HG03066 (cell line): ENCODE measurements around the gene PNMA8C.
"Not testable (repeated sequence)": the region's sequence is repeated elsewhere in the genome, so short reads cannot be mapped to it uniquely, and the experiment has no call there.

Experiments used
- ATAC-seq: cut with Tn5 transposase; IDR thresholded peaks from one replicate; pipeline ENCODE4 v1.9.1; 2021; ENCODE audit warnings: low read depth; ENCODE audit not compliant: unreplicated experiment

The PNMA8C gene

GRCh38 chr19:46448601-46449000, 19.9 kb upstream of the PNMA8C start:
- ATAC-seq, result no peak

GRCh38 chr19:46447824-46448223, 19.1 kb upstream of the PNMA8C start:
- no peak for ATAC-seq

- ATAC-seq, result no peak
These were observed 18.3 kb upstream of the PNMA8C start for GRCh38 chr19:46447006-46447405.

- ATAC-seq, result no peak
These were observed 17.3 kb upstream of the PNMA8C start for GRCh38 chr19:46446021-46446420.

DNA sequence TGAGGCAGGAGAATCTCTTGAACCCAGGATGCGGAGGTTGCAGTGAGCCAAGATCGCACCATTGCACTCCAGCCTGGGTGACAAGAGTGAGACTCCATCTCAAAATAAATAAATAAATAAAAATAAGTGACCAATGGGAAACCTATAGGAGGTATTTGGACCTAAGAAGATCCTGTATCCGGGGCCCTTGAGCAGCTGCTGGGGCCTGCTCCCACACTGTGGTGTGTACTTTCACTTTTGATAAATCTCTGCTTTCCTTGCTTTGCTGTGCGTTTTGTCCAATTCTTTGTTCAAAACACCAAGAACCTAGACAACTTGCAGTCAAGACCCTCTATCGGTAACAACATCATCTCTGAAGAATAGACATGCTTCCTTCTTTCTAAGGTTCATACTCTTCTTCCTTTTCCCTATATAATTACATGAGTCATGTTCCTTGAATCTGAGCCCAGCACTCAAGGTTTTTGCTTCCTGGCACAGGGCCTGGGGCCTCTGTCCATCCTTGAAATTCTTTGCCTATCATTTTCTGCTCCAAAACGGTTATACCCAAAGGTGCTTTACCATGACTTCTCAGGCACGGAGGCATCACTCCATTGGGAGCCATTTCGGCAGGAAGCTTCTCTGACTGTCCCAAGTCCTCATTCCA, 14.2 kb upstream of the PNMA8C start:
- no peak for ATAC-seq

- ATAC-seq, result no peak
These were observed 13.1 kb upstream of the PNMA8C start for GRCh38 chr19:46441866-46442265.

DNA sequence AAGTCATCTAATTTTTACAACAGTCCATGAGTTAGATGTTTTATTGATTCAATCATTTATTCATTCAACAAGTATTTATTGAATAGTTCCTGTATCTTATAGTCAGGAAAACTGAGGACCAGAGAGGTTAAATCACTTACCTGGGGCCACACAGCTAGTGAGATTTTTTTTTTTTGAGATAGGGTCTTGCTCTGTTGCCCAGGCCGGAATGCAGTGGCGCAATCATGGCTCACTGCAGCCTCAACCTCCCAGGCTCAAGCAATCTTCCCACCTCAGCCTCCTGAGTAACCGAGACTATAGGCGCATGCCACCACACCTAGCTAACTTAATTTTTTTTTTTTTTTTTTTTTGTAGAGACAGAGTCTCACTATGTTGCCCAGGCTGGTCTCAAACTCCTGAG, 7.0 kb upstream of the PNMA8C start:
- ATAC-seq, result not testable (repeated sequence)

GRCh38 chr19:46435009-46435408, 6.3 kb upstream of the PNMA8C start:
- no peak for ATAC-seq

- ATAC-seq, result not testable (repeated sequence)
These were observed 4.7 kb upstream of the PNMA8C start for GRCh38 chr19:46433470-46433869.

- ATAC-seq, result no peak
These were observed 3.1 kb upstream of the PNMA8C start for GRCh38 chr19:46431824-46432223.

- no peak for ATAC-seq
These were observed 1.3 kb upstream of the PNMA8C start for GRCh38 chr19:46429999-46430398.

GRCh38 chr19:46427518-46428045, 1.2 kb downstream of the PNMA8C start:
- no peak for ATAC-seq

GRCh38 chr19:46426506-46427162, 2.1 kb downstream of the PNMA8C start:
- ATAC-seq, result no peak

GRCh38 chr19:46426035-46426505, 2.7 kb downstream of the PNMA8C start:
- ATAC-seq, result no peak

- ATAC-seq, result no peak
These were observed 5.5 kb downstream of the PNMA8C start for GRCh38 chr19:46423188-46423587.

- no peak for ATAC-seq
These were observed 6.4 kb downstream of the PNMA8C start for GRCh38 chr19:46422344-46422743.

DNA sequence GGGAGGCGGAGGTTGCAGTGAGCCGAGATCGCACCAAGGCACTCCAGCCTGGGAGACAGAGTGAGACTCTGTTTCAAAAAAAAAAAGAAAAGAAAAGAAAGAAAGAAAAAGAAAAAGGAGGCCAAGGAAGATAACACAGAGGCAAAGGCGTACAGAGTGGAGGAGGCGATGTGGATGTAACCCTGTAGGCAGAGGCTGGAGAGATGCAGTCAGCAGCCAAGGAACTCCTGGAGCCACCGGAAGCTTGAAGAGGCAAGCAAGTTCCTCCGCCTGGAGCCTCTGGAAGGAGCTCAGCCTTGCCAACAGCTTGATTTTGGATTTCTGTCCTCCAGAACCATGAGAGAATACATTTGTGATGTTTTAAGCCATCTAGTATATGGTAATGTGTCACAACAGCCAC, 8.7 kb downstream of the PNMA8C start:
- ATAC-seq, result no peak

DNA sequence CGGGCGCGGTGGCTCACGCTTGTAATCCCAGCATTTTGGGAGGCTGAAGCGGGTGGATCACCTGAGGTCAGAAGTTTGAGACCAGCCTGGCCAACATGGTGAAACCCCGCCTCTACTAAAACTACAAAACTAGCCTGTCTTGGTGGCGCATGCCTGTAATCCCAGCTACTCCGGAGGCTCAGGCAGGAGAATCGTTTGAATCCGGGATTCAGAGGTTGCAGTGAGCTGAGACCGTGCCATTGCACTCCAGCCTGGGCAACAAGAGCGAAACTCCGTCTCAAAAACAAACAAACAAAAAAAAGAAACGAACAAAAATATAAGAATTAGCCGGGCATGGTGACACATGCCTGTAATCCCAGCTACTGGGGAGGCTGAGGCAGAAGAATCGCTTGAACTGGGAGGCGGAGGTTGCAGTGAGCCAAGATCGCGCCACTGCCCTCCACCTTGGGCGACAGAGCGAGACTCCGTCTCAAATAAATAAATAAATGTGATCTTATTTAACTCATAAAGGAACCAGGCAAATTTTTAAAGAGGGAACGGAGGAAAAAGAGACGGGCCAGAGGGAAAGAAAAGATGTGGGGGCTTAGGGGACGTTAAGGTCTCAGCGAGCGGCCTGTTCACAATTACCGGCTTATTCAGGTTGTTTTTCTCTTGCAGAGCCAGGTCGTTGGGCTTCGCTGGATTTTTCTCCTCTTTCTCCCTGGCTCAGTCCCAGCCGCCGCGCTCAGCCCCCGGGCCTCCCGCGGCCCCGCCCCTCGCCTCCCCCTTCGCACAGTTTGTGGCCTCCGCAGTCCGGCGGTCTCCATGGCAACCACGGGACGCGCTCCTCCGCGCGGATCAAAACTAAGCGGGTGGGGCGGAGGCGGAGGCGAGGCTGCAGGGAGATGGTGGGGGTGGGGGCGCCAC, 12.7 kb downstream of the PNMA8C start:
- not testable (repeated sequence) for ATAC-seq

- ATAC-seq, result not testable (repeated sequence)
These were observed 13.8 kb downstream of the PNMA8C start for GRCh38 chr19:46414899-46415298.

GRCh38 chr19:46413262-46414031, 15.3 kb downstream of the PNMA8C start, which contains the start of gene CCDC8:
Gene CCDC8 (minus strand): TSS chr19:46413564. CDS start chr19:46412810, 754 bp downstream.
- no peak for ATAC-seq
